K562 (cell line): ENCODE results near the gene SPAG16. TPM values are rescaled to one million over a fixed set of nuclear protein-coding genes. Genes with fewer than 3 reads are reported as not detected.

ENCODE experiments used
- ATAC-seq: fragments of 200-7000 bp; cut with Tn5 transposase; 3 replicates; pipeline ENCODE4 v1.9.1; 2020; ENCODE audit warnings: moderate library complexity
- BruUV-seq: library from RNA; stranded (reverse); fragments of 400-500 nt; replicated peaks from 2 replicates; lab custom pipeline; 2021; lab: Mats Ljungman, UMichigan
- CTCF ChIA-PET: fragments of 300-600 bp; formaldehyde crosslinking; extraction: SDS; loops from one replicate; lab custom pipeline; 2021; ENCODE audit warnings: low intra/inter-chr PET ratio; lab: Yijun Ruan, JAX
- POLR2A ChIA-PET: fragments of 300-600, 350-650 bp; sonication (Branson Sonifier 250); formaldehyde crosslinking; extraction: SDS; loops from one replicate; lab custom pipeline; 2021; ENCODE audit warnings: antibody characterized with exemption, inconsistent platforms; lab: Yijun Ruan, JAX
- DNase-seq, 4 experiments: peaks; one replicate each; pipeline versions ENCODE4 v3.0.0 to v3.0.0-alpha.2; 2011 to 2018; ENCODE audit warnings: low spot score in 3 of 4, mixed read lengths in 3 of 4; ENCODE audit errors: extremely low read depth in 1 of 4
- FAIRE-seq: peaks from 2 replicates; lab custom pipeline; 2011; peaks lifted over from hg19 to GRCh38; lab: Jason Lieb, UNC
- H2AFZ ChIP-seq: 2 replicates; pipeline ENCODE4 v1.6.0; 2011; ENCODE audit warnings: low read depth, low read length, control low read depth, inconsistent platforms
- H3K27ac ChIP-seq: fragments of 200-600 bp; 3 replicates; pipeline ENCODE4 v1.8.0; 2011; ENCODE audit warnings: low read depth, mild to moderate bottlenecking, control low read depth, inconsistent platforms, low read length, moderate library complexity, mixed read lengths; ENCODE audit errors: extremely low read depth
- H3K27me3 ChIP-seq, 2 experiments: fragments of 300-600 bp in 1 of 2; 2 replicates in 1 of 2; 3 replicates in 1 of 2; pipeline versions ENCODE4 v1.6.0 to v1.8.0; 2011; ENCODE audit warnings: inconsistent platforms in 2 of 2, low read length in 2 of 2, mild to moderate bottlenecking in 1 of 2, mixed read lengths in 1 of 2, moderate library complexity in 1 of 2; ENCODE audit not compliant: control insufficient read depth in 2 of 2, insufficient read depth in 2 of 2
- H3K36me3 ChIP-seq: fragments of 300-600 bp; 3 replicates; pipeline ENCODE4 v1.8.0; 2011; ENCODE audit warnings: mild to moderate bottlenecking, low read length, inconsistent platforms; ENCODE audit not compliant: control insufficient read depth, insufficient read depth
- H3K4me1 ChIP-seq, 2 experiments: fragments of 200-600 bp in 1 of 2; replicated peaks in 1 of 2; 2 replicates in 1 of 2; 3 replicates in 1 of 2; pipeline versions ENCODE4 v1.5.1 to v1.8.0; 2011; ENCODE audit warnings: inconsistent platforms in 2 of 2, low read length in 2 of 2, mild to moderate bottlenecking in 1 of 2, mixed read lengths in 1 of 2, moderate library complexity in 1 of 2; ENCODE audit not compliant: control insufficient read depth in 2 of 2, insufficient read depth in 2 of 2
- H3K4me2 ChIP-seq: 2 replicates; pipeline ENCODE4 v1.6.1; 2011; ENCODE audit warnings: low read length, control low read depth, inconsistent platforms, mixed read lengths; ENCODE audit not compliant: insufficient read depth
- H3K4me3 ChIP-seq: fragments of 200-600 bp; sonication (generic), shearing (Covaris generic); 2 replicates; pipeline ENCODE4 v1.5.1; 2016; ENCODE audit warnings: control low read depth, inconsistent platforms
- H3K79me2 ChIP-seq: fragments of 200-600 bp; 3 replicates; pipeline ENCODE4 v1.8.0; 2011; ENCODE audit warnings: low read length, inconsistent platforms; ENCODE audit not compliant: control insufficient read depth, insufficient read depth
- H3K9ac ChIP-seq, 2 experiments: 2 replicates each; pipeline versions ENCODE4 v1.6.0 to v1.6.1; 2011; ENCODE audit warnings: low read depth in 2 of 2, low read length in 2 of 2, control low read depth in 1 of 2, inconsistent platforms in 1 of 2, mild to moderate bottlenecking in 1 of 2, mixed read lengths in 1 of 2; ENCODE audit not compliant: insufficient read depth in 1 of 2
- H3K9me1 ChIP-seq: one replicate; pipeline ENCODE4 v1.6.0; 2011; ENCODE audit warnings: inconsistent platforms, mild to moderate bottlenecking, low read length, moderate library complexity; ENCODE audit not compliant: control insufficient read depth, insufficient read depth
- H3K9me3 ChIP-seq: replicated peaks from 2 replicates; pipeline ENCODE4 v1.5.1; 2011; ENCODE audit warnings: low read depth, low read length, inconsistent platforms; ENCODE audit not compliant: control insufficient read depth, insufficient read depth
- H4K20me1 ChIP-seq: replicated peaks from 2 replicates; pipeline ENCODE4 v1.6.1; 2011; ENCODE audit warnings: low read length, inconsistent platforms, mixed read lengths; ENCODE audit not compliant: control insufficient read depth, insufficient read depth
- ARID3A ChIP-seq: IDR thresholded peaks from 2 replicates; pipeline ENCODE4 v1.6.1; 2012; ENCODE audit warnings: low read depth, low read length, improper control_type of control experiment, borderline replicate concordance
- ELF4 ChIP-seq: fragments of 450-650 bp; formaldehyde crosslinking; IDR thresholded peaks from 2 replicates; pipeline ENCODE4 v1.4.0; 2022; ENCODE audit warnings: missing genetic modification characterization
- FOXP4 ChIP-seq: sonication (generic); formaldehyde crosslinking; IDR thresholded peaks from 2 replicates; pipeline ENCODE4 v1.8.0; 2022; ENCODE audit warnings: mild to moderate bottlenecking, missing genetic modification reagents, borderline replicate concordance
- HDGF ChIP-seq: fragments of 450-650 bp; IDR thresholded peaks from 2 replicates; pipeline ENCODE4 v1.6.1; 2016
- HLTF ChIP-seq: fragments of 450-650 bp; IDR thresholded peaks from 2 replicates; pipeline ENCODE4 v1.6.1; 2016
- JUNB ChIP-seq: fragments of 450-650 bp; formaldehyde crosslinking; conservative IDR thresholded peaks from 2 replicates; pipeline ENCODE4 v1.4.0; 2020; ENCODE audit warnings: mild to moderate bottlenecking
- KLF16 ChIP-seq: IDR thresholded peaks from 2 replicates; pipeline ENCODE4 v1.6.1; 2016; ENCODE audit warnings: antibody characterized with exemption
- LCOR ChIP-seq: sonication (generic); formaldehyde crosslinking; IDR thresholded peaks from 2 replicates; pipeline ENCODE4 v1.8.0; 2022; ENCODE audit warnings: mild to moderate bottlenecking, missing genetic modification reagents
- MLLT1 ChIP-seq, 2 experiments: fragments of 450-650 bp; IDR thresholded peaks; 2 replicates each; pipeline ENCODE4 v1.6.1; 2016
- NCOA6 ChIP-seq: fragments of 450-650 bp; IDR thresholded peaks from 2 replicates; pipeline ENCODE4 v1.6.1; 2017; ENCODE audit warnings: mild to moderate bottlenecking
- NFRKB ChIP-seq: fragments of 450-650 bp; IDR thresholded peaks from 2 replicates; pipeline ENCODE4 v1.6.1; 2016; ENCODE audit warnings: low read depth
- NR2C1 ChIP-seq, 2 experiments: fragments of 450-650 bp; IDR thresholded peaks; 2 replicates each; pipeline ENCODE4 v1.6.1; 2017; ENCODE audit warnings: mild to moderate bottlenecking in 2 of 2, antibody characterized with exemption in 1 of 2, inconsistent platforms in 1 of 2, missing compliant biosample characterization in 1 of 2, missing genetic modification characterization in 1 of 2
- NR3C1 ChIP-seq: sonication (generic); formaldehyde crosslinking; IDR thresholded peaks from 2 replicates; pipeline ENCODE4 v1.8.1; 2022; ENCODE audit warnings: missing genetic modification reagents
- SMARCA5 ChIP-seq: fragments of 450-650 bp; IDR thresholded peaks from 2 replicates; pipeline ENCODE4 v1.6.1; 2016
- SRSF7 ChIP-seq: fragments of 200-400 bp; formaldehyde crosslinking; optimal IDR thresholded peaks from 2 replicates; pipeline ENCODE3; 2017; ENCODE audit warnings: mild to moderate bottlenecking, low read depth, low read length
- TRIM25 ChIP-seq: fragments of 450-650 bp; IDR thresholded peaks from 2 replicates; pipeline ENCODE4 v1.7.0; 2016; ENCODE audit warnings: borderline replicate concordance
- ZNF212 ChIP-seq: fragments of 450-650 bp; formaldehyde crosslinking; IDR thresholded peaks from 2 replicates; pipeline ENCODE4 v1.4.0; 2020; ENCODE audit warnings: mild to moderate bottlenecking
- WGBS: fragments of 100-300 bp; shearing (Covaris generic); methylation state at CpG from one replicate; pipeline ENCODE4 v1.1.6; 2016; ENCODE audit warnings: low coverage, mixed read lengths; ENCODE audit not compliant: insufficient coverage; ENCODE audit errors: missing lambda C conversion rate; 5-methylcytosine and 5-hydroxymethylcytosine counted together
- in situ Hi-C: fragments of 300-500 bp; cut with MboI; formaldehyde crosslinking; loops from 4 replicates; pipeline ENCODE4 v1.15.0; 2018; ENCODE audit warnings: inconsistent platforms, mixed read lengths
- intact Hi-C: fragments of 100-400 bp; cut with micrococcal nuclease; formaldehyde crosslinking; loops from 2 replicates; pipeline ENCODE4 v1.14.2; 2022
- polyA plus RNA-seq, 8 experiments: library from polyadenylated mRNA; depleted of rRNA in 4 of 8; stranded (reverse) in 5 of 8; unstranded in 3 of 8; fragments of >200 nt; fragmentation: Nextera tagmentation in 2 of 8; fragmentation: Illumina TruSeq in 1 of 8; extraction: Ambion mirVana in 2 of 8; extraction: Trizol in 1 of 8; gene quantifications; 2 replicates each; pipeline versions ENCODE4 v1.2.1 to v1.2.3, GENCODE V29; 2011 to 2014; ENCODE audit warnings: inconsistent platforms in 1 of 8, missing spikeins in 1 of 8
- total RNA-seq, 7 experiments: library from RNA; depleted of rRNA in 6 of 7; stranded (reverse); fragments of >200 nt in 6 of 7; fragmentation: Illumina TruSeq in 2 of 7; extraction: Trizol in 2 of 7; gene quantifications; 2 replicates each; pipeline versions ENCODE4 v1.2.1 to v1.2.3, GENCODE V29; 2011 to 2021; ENCODE audit warnings: low replicate concordance in 1 of 7

SPAG16 gene
- total and polyA plus RNA-seq, 9 of the 15 experiments (the other 6 are each of a cell fraction or from before 2014, with no cell fraction given) = 0.98 to 5.9 (median 3.5) TPM

- no peaks in the 10 kb centered on the region for H3K79me2 ChIP-seq
- no peak for DNase-seq
- in situ Hi-C loops = no loop called here
- no peaks in the 10 kb centered on the region for H3K27me3 ChIP-seq
- no peak for ATAC-seq
- H3K4me3 ChIP-seq = no peak overlapping the region
- no peaks in the 10 kb centered on the region for H3K4me1 ChIP-seq
- H2AFZ ChIP-seq = no peak overlapping the region
- 0% methylated on average over 1 of the region's 1 CpG for WGBS
- no peak overlapping the region for H3K4me2 ChIP-seq
- ChIA-PET CTCF (no interaction called here), POLR2A (no interaction called here)
- intact Hi-C loops = no loop called here
- H4K20me1 ChIP-seq = no peaks in the 10 kb centered on the region
- H3K9ac ChIP-seq = no peak overlapping the region
- no peak overlapping the region for H3K27ac ChIP-seq
- no TSS peak for BruUV-seq
- no peaks in the 10 kb centered on the region for H3K36me3 ChIP-seq
- H3K9me1 ChIP-seq = no peaks in the 10 kb centered on the region
- no peak for FAIRE-seq
- H3K9me3 ChIP-seq = no peaks in the 10 kb centered on the region
- TF ChIP-seq HLTF = no peak
- TF ChIP-seq LCOR (CRISPR knock-in tag) = no peak
- no peak for TF ChIP-seq NCOA6
- TF ChIP-seq NR3C1 (CRISPR knock-in tag) = no peak
- no peak for TF ChIP-seq ARID3A
- no peak for TF ChIP-seq KLF16
- TF ChIP-seq FOXP4 (CRISPR knock-in tag) = no peak
- TF ChIP-seq NFRKB = no peak
- no peak for TF ChIP-seq JUNB (CRISPR knock-in tag)
- TF ChIP-seq MLLT1 (IDR thresholded peaks at IDR 0.05) = no peak
- TF ChIP-seq NR2C1 (IDR thresholded peaks at IDR 0.05) = no peak
- TF ChIP-seq NR2C1 (tag; IDR thresholded peaks at IDR 0.05) = no peak
- TF ChIP-seq ZNF212 = no peak
- TF ChIP-seq ELF4 (CRISPR knock-in tag) = no peak
- TF ChIP-seq SMARCA5 = no peak
- TF ChIP-seq TRIM25 = no peak
- TF ChIP-seq HDGF = no peak
- TF ChIP-seq SRSF7 = no peak
These were observed 534.2 kb downstream of the SPAG16 start for GRCh38 chr2:213818436-213818835.
